C4-2B (cell line): ENCODE results near the gene INPP5F.

ENCODE experiments used
- ZFX ChIP-seq: fragments of 450-650 bp; IDR thresholded peaks from 2 replicates; pipeline ENCODE4 v1.6.1; 2017
- TF ChIP-seq, protein P1 (sequence below): fragments of 450-650 bp; conservative IDR thresholded peaks from 2 replicates; pipeline ENCODE4 v1.5.1; 2017; ENCODE audit warnings: mild to moderate bottlenecking

DNA sequence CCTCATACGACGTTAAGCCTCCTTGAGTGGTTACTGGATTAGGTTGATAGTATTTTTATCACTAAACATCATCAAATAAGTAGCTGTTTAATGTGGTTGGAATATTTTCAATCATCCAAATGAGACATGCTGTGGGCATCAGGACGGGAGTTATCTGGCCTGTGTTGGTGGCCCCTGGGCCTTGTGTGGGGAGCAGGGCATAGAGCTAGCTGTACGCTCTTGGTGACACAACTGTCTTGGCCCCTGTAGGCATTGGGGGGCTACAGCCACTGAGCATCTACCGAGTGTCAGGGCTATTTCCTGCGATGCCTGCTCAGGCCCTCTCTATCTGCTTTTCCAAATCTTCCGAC is 46.4 kb upstream of the INPP5F start:
- TF ChIP-seq, protein P1, sequence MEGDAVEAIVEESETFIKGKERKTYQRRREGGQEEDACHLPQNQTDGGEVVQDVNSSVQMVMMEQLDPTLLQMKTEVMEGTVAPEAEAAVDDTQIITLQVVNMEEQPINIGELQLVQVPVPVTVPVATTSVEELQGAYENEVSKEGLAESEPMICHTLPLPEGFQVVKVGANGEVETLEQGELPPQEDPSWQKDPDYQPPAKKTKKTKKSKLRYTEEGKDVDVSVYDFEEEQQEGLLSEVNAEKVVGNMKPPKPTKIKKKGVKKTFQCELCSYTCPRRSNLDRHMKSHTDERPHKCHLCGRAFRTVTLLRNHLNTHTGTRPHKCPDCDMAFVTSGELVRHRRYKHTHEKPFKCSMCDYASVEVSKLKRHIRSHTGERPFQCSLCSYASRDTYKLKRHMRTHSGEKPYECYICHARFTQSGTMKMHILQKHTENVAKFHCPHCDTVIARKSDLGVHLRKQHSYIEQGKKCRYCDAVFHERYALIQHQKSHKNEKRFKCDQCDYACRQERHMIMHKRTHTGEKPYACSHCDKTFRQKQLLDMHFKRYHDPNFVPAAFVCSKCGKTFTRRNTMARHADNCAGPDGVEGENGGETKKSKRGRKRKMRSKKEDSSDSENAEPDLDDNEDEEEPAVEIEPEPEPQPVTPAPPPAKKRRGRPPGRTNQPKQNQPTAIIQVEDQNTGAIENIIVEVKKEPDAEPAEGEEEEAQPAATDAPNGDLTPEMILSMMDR, result no peak
- TF ChIP-seq ZFX, result no peak
